AG04449 (cell line): ENCODE measurements around the gene LRRFIP1.

ENCODE experiments used
- CTCF ChIA-PET: fragments of 350-600 bp; formaldehyde crosslinking; extraction: SDS; loops from one replicate; lab custom pipeline; 2021; ENCODE audit warnings: antibody characterized with exemption; lab: Yijun Ruan, JAX
- POLR2A ChIA-PET: fragments of 400-600, 350-600 bp; formaldehyde crosslinking; extraction: SDS; loops from one replicate; lab custom pipeline; 2020; ENCODE audit warnings: antibody characterized with exemption, inconsistent platforms; lab: Yijun Ruan, JAX
- DNase-seq: peaks from one replicate; pipeline ENCODE4 v3.0.0-alpha.2; 2010; ENCODE audit warnings: low read depth, low spot score
- H3K4me3 ChIP-seq: 2 replicates; pipeline ENCODE4 v1.5.1; 2011; ENCODE audit warnings: low read depth, mild to moderate bottlenecking, control low read depth, low read length
- TF ChIP-seq, protein P1 (sequence below): IDR thresholded peaks from one replicate; pipeline ENCODE4 v1.5.1; 2011; ENCODE audit warnings: mild to moderate bottlenecking, moderate library complexity, low read length, control low read depth, inconsistent platforms; ENCODE audit not compliant: insufficient read depth; ENCODE audit errors: missing control alignments

The LRRFIP1 gene

DNA sequence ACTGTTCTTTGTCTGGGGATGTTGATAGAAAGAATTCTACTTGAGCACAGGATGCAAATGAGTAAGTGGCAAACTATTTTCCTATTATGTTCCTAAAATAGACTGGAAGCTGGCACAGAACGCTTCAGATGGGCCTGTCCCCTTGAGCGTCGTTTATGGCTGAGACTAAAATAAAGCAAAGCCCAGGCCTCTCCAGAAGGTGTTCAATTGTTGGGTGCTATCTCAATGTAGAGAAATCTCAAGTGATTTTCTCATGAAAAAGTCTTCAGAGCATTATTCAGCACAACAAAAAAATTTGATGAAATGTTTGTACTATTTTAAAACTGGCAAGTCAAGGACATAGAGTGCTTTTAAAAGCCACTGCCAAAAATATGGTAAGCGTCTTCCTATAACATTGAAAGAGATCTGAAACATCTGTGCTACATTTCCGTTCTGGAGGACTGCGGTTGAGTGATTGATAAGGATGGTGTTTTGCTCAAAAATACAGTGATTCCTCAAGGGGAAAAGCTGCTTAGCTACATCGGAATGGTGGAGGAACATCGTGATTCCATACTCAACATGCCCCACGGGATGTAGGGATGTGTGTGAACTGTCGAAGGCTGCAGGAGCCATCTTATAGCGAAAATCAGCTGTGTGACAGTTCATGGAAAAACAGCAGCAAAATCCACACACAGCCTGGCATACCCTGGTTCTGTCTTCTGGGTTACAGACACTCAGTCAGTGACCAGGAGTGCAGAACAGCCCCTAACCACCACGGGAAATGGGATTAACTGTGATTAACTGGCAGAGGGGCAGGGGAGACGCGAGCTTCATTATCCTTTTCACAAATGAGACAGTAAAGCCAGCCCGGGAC lies 10.4 kb upstream of the LRRFIP1 start:
- POLR2A ChIA-PET, result no interaction called here
- DNase-seq, result peak; percentile 58
- CTCF ChIA-PET, result interaction anchor here (1.1 to 1.8 kb wide), 5 partner anchors 13 to 128 kb away, joined by 3 to 10 read pairs (median 4); no protein-coding TSS in a partner anchor
- TF ChIP-seq, protein P1, sequence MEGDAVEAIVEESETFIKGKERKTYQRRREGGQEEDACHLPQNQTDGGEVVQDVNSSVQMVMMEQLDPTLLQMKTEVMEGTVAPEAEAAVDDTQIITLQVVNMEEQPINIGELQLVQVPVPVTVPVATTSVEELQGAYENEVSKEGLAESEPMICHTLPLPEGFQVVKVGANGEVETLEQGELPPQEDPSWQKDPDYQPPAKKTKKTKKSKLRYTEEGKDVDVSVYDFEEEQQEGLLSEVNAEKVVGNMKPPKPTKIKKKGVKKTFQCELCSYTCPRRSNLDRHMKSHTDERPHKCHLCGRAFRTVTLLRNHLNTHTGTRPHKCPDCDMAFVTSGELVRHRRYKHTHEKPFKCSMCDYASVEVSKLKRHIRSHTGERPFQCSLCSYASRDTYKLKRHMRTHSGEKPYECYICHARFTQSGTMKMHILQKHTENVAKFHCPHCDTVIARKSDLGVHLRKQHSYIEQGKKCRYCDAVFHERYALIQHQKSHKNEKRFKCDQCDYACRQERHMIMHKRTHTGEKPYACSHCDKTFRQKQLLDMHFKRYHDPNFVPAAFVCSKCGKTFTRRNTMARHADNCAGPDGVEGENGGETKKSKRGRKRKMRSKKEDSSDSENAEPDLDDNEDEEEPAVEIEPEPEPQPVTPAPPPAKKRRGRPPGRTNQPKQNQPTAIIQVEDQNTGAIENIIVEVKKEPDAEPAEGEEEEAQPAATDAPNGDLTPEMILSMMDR, result no peak
- no peak overlapping the region; the same call in 1 of the 2 replicates for H3K4me3 ChIP-seq

GRCh38 chr2:237617587-237617982 lies 9.8 kb upstream of the LRRFIP1 start:
- ChIA-PET CTCF (interaction anchor here (1.1 to 1.8 kb wide), 3 partner anchors 45 to 128 kb away, joined by 4 to 10 read pairs (median 4); no protein-coding TSS in a partner anchor), POLR2A (no interaction called here)
- no peak for DNase-seq
- H3K4me3 ChIP-seq, result no peak overlapping the region; the same call in 1 of the 2 replicates
- TF ChIP-seq, protein P1, result no peak

GRCh38 chr2:237618449-237618848 lies 8.9 kb upstream of the LRRFIP1 start:
- TF ChIP-seq, protein P1, result no peak
- POLR2A ChIA-PET, result no interaction called here
- CTCF ChIA-PET, result no interaction called here
- peak; percentile 53 for DNase-seq
- H3K4me3 ChIP-seq, result no peak overlapping the region

- ChIA-PET CTCF (interaction anchor here (0.7 to 2.3 kb wide), 6 partner anchors 10 to 151 kb away, joined by 3 to 10 read pairs (median 3); no protein-coding TSS in a partner anchor), POLR2A (no interaction called here)
- no peak for DNase-seq
- TF ChIP-seq, protein P1, result no peak
- H3K4me3 ChIP-seq, result no peak overlapping the region
Observed at GRCh38 chr2:237623428-237624403, 3.7 kb upstream of the LRRFIP1 start.

- ChIA-PET CTCF (interaction anchor here (1.2 to 2.3 kb wide), 2 partner anchors 10 to 123 kb away, joined by 3 to 10 read pairs; no protein-coding TSS in a partner anchor), POLR2A (no interaction called here)
- no peak for DNase-seq
- TF ChIP-seq, protein P1, result no peak
- H3K4me3 ChIP-seq, result no peak overlapping the region
Observed at GRCh38 chr2:237624565-237624964, 2.8 kb upstream of the LRRFIP1 start.
